H1 (cell line): ENCODE results near the gene PGF. TPM values are rescaled to one million over a fixed set of nuclear protein-coding genes. Genes with fewer than 3 reads are reported as not detected.

Experiments used
- RNF2 ChIP-seq: fragments of 200-900, 300-1000 bp; sonication (generic); IDR thresholded peaks from 2 replicates; pipeline ENCODE4 v1.7.1; 2016; ENCODE audit warnings: borderline replicate concordance, low read depth, mild to moderate bottlenecking, antibody characterized with exemption, low read length; ENCODE audit not compliant: poor library complexity, severe bottlenecking; ENCODE audit errors: missing control alignments
- polyA plus RNA-seq, 7 experiments: library from polyadenylated mRNA; depleted of rRNA in 3 of 7; stranded (reverse) in 5 of 7; unstranded in 2 of 7; fragments of >200 nt in 5 of 7; fragments of 200-250 nt in 2 of 7; gene quantifications; 1 replicate in 5 of 7; 2 replicates in 1 of 7; 4 replicates in 1 of 7; pipeline versions ENCODE4 v1.2.1 to v1.2.3, GENCODE V29; 2011 to 2013; ENCODE audit warnings: missing spikeins in 2 of 7, mixed read lengths in 2 of 7
- total RNA-seq: library from RNA; stranded (reverse); fragmentation: NEBNext Ultra II Directional; extraction: Animal tissue kit (Norgen Biotek cat#: 25700); gene quantifications from 2 replicates; pipeline ENCODE4 v1.2.1, GENCODE V29; 2021

The PGF gene
- total and polyA plus RNA-seq, 2 of the 8 experiments (the other 6 are each of a cell fraction or from before 2014, with no cell fraction given) = 2.1 to 4.1 TPM

DNA sequence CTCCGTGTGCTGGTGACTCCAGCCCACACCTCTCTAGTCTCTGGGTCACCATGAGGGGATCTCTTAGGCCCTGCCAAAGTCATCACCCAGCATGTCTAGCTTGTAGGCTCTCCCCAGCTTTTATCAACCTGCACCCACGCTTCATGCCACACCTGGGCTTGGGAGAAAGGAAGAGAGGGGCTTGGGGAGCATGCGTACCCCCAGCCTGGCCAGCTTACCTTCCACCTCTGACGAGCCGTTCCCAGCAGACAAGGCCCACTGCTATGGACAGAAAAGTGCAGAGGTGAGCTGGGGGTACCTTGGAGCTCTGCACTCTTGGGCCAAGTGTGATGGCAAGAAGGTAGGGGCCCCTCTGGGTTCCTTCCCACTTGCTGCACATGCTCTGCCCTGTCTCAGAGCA lies 1.7 kb downstream of the PGF start (continued):
- TF ChIP-seq RNF2 = no peak
